ENCODE results near the gene PFDN2. TPM values are rescaled to one million over a fixed set of nuclear protein-coding genes. Genes with fewer than 3 reads are reported as not detected.

PFDN2 gene
- polyA plus RNA-seq, 1 of the 3 experiments (the other 2 are of a cell fraction): 445 TPM

DNA sequence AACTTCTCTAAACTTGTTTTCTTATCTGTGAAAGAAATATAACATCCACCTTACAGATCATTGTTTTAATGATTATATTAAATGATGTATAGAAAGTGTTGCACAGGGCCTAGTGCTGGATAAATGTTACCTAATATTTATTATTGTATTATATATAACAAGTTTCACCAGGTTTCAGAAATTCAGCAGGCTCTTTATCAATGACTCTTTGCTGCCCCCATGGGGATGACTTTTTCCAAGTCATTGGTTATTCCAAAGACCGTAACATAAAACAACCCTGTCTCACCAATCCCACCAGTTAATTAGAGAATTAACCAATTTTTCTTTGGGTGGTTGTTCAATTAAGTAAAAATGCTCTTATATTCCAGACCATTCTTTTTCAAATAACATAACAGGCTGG is 21.9 kb upstream of the PFDN2 start:
- Histone ChIP-seq H3K9me2 (no peaks in the 10 kb centered on the region), H3K4me2 (no peak overlapping the region), H3K9ac (no peak overlapping the region), H3K9me3 (no peaks in the 10 kb centered on the region), H2AFZ (ENCODE audit: low read depth) (no peak overlapping the region), H3K4me1 (ENCODE audit: control insufficient read depth in 1 of 2, insufficient read depth in 2 of 2, low read depth in 1 of 2, low read length in 1 of 2) (no peaks in the 10 kb centered on the region), H3K36me3 (replicated peaks in 1 of 2; ENCODE audit: control insufficient read depth in 1 of 2, insufficient read depth in 2 of 2, low read length in 1 of 2) (no peaks in the 10 kb centered on the region), H3K27me3 (ENCODE audit: insufficient read depth) (no peaks in the 10 kb centered on the region), H3K79me2 (ENCODE audit: insufficient read depth) (peaks cover 5% of the 10 kb centered on the region), H3K27ac (ENCODE audit: low read depth in 2 of 2, low read length in 1 of 2) (no peak overlapping the region), H3K4me3 (ENCODE audit: low read depth in 2 of 2, low read length in 1 of 2) (no peak overlapping the region), H3F3A (replicated peaks; ENCODE audit: insufficient read depth) (peaks cover 11% of the 10 kb centered on the region), H4K20me1 (ENCODE audit: insufficient read depth) (no peaks in the 10 kb centered on the region)
- TF ChIP-seq EP300 (IDR thresholded peaks at IDR 0.05; ENCODE audit: borderline replicate concordance in 1 of 2, low read depth in 1 of 2, low read length in 1 of 2) (no peak), MEF2A (IDR thresholded peaks at IDR 0.05; ENCODE audit: borderline replicate concordance, low read depth) (no peak), POLR2AphosphoS5 (IDR thresholded peaks at IDR 0.05; ENCODE audit: low read depth, low read length) (no peak), RAD21 (IDR thresholded peaks at IDR 0.05; ENCODE audit: low read length) (peak; percentile 70), MXI1 (IDR thresholded peaks at IDR 0.05; ENCODE audit: low read depth, low read length) (no peak), SMC3 (IDR thresholded peaks at IDR 0.05; ENCODE audit: low read depth, low read length) (peak; percentile 39), GATA2 (CRISPR knock-in tag; IDR thresholded peaks at IDR 0.05) (no peak), TCF12 (IDR thresholded peaks at IDR 0.05) (no peak), ELF1 (IDR thresholded peaks at IDR 0.05) (no peak), JUND (IDR thresholded peaks at IDR 0.05) (no peak), RFX5 (IDR thresholded peaks at IDR 0.05; ENCODE audit: low read length) (no peak), RCOR1 (IDR thresholded peaks at IDR 0.05; ENCODE audit: low read length) (no peak), TEAD4 (IDR thresholded peaks at IDR 0.05; ENCODE audit: borderline replicate concordance, insufficient read depth) (no peak), GABPA (IDR thresholded peaks at IDR 0.05; ENCODE audit: low read depth) (no peak), FOXM1 (IDR thresholded peaks at IDR 0.05; ENCODE audit: low read depth) (no peak), NFIC (IDR thresholded peaks at IDR 0.05; ENCODE audit: borderline replicate concordance) (no peak), CHD2 (IDR thresholded peaks at IDR 0.05; ENCODE audit: low read length, partially characterized antibody) (no peak)
- TF ChIP-seq, protein P1, sequence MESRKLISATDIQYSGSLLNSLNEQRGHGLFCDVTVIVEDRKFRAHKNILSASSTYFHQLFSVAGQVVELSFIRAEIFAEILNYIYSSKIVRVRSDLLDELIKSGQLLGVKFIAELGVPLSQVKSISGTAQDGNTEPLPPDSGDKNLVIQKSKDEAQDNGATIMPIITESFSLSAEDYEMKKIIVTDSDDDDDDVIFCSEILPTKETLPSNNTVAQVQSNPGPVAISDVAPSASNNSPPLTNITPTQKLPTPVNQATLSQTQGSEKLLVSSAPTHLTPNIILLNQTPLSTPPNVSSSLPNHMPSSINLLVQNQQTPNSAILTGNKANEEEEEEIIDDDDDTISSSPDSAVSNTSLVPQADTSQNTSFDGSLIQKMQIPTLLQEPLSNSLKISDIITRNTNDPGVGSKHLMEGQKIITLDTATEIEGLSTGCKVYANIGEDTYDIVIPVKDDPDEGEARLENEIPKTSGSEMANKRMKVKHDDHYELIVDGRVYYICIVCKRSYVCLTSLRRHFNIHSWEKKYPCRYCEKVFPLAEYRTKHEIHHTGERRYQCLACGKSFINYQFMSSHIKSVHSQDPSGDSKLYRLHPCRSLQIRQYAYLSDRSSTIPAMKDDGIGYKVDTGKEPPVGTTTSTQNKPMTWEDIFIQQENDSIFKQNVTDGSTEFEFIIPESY (IDR thresholded peaks at IDR 0.05; ENCODE audit: borderline replicate concordance, low read depth): no peak
- TF ChIP-seq, protein P2, sequence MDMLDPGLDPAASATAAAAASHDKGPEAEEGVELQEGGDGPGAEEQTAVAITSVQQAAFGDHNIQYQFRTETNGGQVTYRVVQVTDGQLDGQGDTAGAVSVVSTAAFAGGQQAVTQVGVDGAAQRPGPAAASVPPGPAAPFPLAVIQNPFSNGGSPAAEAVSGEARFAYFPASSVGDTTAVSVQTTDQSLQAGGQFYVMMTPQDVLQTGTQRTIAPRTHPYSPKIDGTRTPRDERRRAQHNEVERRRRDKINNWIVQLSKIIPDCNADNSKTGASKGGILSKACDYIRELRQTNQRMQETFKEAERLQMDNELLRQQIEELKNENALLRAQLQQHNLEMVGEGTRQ (IDR thresholded peaks at IDR 0.05; ENCODE audit: borderline replicate concordance, low read depth, low read length): no peak
- TF ChIP-seq, protein P3, sequence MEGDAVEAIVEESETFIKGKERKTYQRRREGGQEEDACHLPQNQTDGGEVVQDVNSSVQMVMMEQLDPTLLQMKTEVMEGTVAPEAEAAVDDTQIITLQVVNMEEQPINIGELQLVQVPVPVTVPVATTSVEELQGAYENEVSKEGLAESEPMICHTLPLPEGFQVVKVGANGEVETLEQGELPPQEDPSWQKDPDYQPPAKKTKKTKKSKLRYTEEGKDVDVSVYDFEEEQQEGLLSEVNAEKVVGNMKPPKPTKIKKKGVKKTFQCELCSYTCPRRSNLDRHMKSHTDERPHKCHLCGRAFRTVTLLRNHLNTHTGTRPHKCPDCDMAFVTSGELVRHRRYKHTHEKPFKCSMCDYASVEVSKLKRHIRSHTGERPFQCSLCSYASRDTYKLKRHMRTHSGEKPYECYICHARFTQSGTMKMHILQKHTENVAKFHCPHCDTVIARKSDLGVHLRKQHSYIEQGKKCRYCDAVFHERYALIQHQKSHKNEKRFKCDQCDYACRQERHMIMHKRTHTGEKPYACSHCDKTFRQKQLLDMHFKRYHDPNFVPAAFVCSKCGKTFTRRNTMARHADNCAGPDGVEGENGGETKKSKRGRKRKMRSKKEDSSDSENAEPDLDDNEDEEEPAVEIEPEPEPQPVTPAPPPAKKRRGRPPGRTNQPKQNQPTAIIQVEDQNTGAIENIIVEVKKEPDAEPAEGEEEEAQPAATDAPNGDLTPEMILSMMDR (IDR thresholded peaks at IDR 0.05): peak; percentile 71
- TF ChIP-seq, protein P4, sequence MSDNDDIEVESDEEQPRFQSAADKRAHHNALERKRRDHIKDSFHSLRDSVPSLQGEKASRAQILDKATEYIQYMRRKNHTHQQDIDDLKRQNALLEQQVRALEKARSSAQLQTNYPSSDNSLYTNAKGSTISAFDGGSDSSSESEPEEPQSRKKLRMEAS (IDR thresholded peaks at IDR 0.05; ENCODE audit: low read depth): no peak
- TF ChIP-seq, protein P5, sequence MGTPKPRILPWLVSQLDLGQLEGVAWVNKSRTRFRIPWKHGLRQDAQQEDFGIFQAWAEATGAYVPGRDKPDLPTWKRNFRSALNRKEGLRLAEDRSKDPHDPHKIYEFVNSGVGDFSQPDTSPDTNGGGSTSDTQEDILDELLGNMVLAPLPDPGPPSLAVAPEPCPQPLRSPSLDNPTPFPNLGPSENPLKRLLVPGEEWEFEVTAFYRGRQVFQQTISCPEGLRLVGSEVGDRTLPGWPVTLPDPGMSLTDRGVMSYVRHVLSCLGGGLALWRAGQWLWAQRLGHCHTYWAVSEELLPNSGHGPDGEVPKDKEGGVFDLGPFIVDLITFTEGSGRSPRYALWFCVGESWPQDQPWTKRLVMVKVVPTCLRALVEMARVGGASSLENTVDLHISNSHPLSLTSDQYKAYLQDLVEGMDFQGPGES (IDR thresholded peaks at IDR 0.05; ENCODE audit: low read depth, low read length): no peak
- CTCF ChIA-PET: interaction anchor here (0.6 to 2.6 kb wide), 10 partner anchors 15 to 170 kb away, joined by 3 to 15 read pairs (median 4); partner anchors contain the start of genes KLHDC9, NIT1, PFDN2 and TSTD1
- WGBS (ENCODE audit: low lambda C conversion rate): 82% methylated on average over 1 of the region's 1 CpG
- DNase-seq: peak; percentile 64
- POLR2A ChIA-PET: no interaction called here
